ENCODE data around the gene ULK1.

Gene ULK1

GRCh38 chr12:131912518-131913274, 18.3 kb downstream of the ULK1 start:
- peaks cover 4% of the 10 kb centered on the region; the same call in 1 of the 2 replicates for H3K4me1 ChIP-seq (ENCODE audit: insufficient read depth, low read length)
- no peaks in the 10 kb centered on the region for H3K9me3 ChIP-seq (ENCODE audit: control insufficient read depth, insufficient read depth, low read length)
- H3K9ac ChIP-seq (ENCODE audit: low read depth, low read length) = no peak overlapping the region
- peaks cover 5% of the 10 kb centered on the region; the same call in 1 of the 2 replicates for H3K36me3 ChIP-seq (ENCODE audit: insufficient read depth, low read length)

- Histone ChIP-seq H3K4me1 (ENCODE audit: insufficient read depth, low read length) (peaks cover 4% of the 10 kb centered on the region; the same call in 1 of the 2 replicates), H3K9me3 (ENCODE audit: control insufficient read depth, insufficient read depth, low read length) (no peaks in the 10 kb centered on the region), H3K36me3 (ENCODE audit: insufficient read depth, low read length) (peaks cover 5% of the 10 kb centered on the region; the same call in 1 of the 2 replicates), H3K9ac (ENCODE audit: low read depth, low read length) (no peak overlapping the region)
Measured at GRCh38 chr12:131913666-131914065, 19.2 kb downstream of the ULK1 start.

- H3K4me1 ChIP-seq (ENCODE audit: insufficient read depth, low read length) = peaks cover 4% of the 10 kb centered on the region; the same call in 1 of the 2 replicates
- H3K9me3 ChIP-seq (ENCODE audit: control insufficient read depth, insufficient read depth, low read length) = no peaks in the 10 kb centered on the region
- H3K9ac ChIP-seq (ENCODE audit: low read depth, low read length) = no peak overlapping the region
- H3K36me3 ChIP-seq (ENCODE audit: insufficient read depth, low read length) = peaks cover 5% of the 10 kb centered on the region; the same call in 1 of the 2 replicates
Measured at GRCh38 chr12:131914179-131914702, 19.8 kb downstream of the ULK1 start.

DNA sequence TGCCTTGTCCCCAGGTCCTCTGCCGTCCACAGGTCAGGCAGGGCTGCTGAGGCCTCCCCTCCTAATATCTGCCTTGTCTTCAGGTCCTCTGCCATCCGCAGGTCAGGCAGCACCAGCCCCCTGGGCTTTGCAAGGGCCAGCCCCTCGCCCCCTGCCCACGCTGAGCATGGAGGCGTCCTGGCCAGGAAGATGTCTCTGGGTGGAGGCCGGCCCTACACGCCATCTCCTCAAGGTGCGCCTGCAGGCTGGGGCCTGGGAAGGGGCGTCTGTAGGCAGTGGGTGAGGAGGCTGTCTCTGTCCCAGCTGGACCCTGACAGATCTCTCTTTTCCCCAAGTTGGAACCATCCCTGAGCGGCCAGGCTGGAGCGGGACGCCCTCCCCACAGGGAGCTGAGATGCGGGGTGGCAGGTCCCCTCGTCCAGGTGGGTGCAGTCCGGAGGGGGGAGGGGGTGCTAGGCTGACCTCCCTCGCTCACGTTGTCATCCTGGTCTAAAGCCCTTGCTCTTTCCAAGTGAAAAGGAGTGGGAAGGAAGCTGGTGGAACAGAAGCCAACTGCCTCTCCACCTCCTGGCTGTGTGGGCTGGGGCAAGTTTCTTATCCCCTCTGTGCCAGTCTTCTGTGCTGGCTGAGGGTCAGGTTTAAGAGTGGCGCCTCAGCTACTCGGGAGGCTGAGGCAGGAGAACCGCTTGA, 20.7 kb downstream of the ULK1 start:
- peaks cover 5% of the 10 kb centered on the region; the same call in 1 of the 2 replicates for H3K36me3 ChIP-seq (ENCODE audit: insufficient read depth, low read length)
- H3K9me3 ChIP-seq (ENCODE audit: control insufficient read depth, insufficient read depth, low read length) = no peaks in the 10 kb centered on the region
- H3K9ac ChIP-seq (ENCODE audit: low read depth, low read length) = no peak overlapping the region
- peaks cover 4% of the 10 kb centered on the region; the same call in 1 of the 2 replicates for H3K4me1 ChIP-seq (ENCODE audit: insufficient read depth, low read length)

DNA sequence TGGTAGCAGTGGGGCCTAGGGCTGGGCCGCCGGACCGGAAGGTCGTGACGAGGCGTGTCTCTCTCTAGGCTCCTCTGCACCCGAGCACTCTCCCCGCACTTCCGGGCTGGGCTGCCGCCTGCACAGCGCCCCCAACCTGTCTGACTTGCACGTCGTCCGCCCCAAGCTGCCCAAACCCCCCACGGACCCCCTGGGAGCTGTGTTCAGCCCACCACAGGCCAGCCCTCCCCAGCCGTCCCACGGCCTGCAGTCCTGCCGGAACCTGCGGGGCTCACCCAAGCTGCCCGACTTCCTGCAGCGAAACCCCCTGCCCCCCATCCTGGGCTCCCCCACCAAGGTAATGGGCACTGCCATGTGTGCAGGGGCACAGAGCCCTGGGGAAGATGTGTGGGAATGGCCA, 21.4 kb downstream of the ULK1 start:
- peaks cover 4% of the 10 kb centered on the region; the same call in 1 of the 2 replicates for H3K4me1 ChIP-seq (ENCODE audit: insufficient read depth, low read length)
- no peaks in the 10 kb centered on the region for H3K9me3 ChIP-seq (ENCODE audit: control insufficient read depth, insufficient read depth, low read length)
- H3K9ac ChIP-seq (ENCODE audit: low read depth, low read length) = no peak overlapping the region
- 0 out of 2 replicates have a peak, but pooled peaks cover 5% of the 10 kb centered on the region for H3K36me3 ChIP-seq (ENCODE audit: insufficient read depth, low read length)

DNA sequence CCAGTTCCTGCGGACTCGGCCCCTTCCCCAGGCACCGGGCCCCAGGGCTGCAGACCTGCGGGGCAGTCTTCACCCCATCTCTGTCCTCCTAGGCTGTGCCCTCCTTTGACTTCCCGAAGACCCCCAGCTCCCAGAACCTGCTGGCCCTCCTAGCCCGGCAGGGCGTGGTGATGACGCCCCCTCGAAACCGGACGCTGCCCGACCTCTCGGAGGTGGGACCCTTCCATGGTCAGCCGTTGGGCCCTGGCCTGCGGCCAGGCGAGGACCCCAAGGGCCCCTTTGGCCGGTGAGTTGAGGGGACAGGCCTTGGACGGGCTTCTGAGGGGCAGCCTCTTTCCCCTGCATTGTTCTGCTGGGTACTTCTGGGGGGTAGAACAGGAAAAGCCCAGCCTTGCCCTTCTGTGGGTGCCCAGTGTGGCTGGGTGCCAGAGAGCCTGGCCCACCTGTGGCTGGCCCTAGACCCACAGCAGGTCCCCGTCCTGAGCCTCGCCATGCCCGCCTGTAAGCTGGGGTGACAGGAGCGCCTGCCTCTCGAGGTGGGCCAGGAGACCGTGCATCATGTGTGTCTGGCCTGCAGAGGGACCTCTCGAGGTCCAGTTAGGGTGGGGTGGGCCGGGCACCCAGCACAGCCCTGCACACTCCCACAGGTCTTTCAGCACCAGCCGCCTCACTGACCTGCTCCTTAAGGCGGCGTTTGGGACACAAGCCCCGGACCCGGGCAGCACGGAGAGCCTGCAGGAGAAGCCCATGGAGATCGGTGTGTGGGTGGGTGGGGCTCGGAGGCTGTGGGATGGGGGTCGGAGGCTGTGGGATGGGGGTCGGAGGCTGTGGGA, 22.1 kb downstream of the ULK1 start:
- peaks cover 4% of the 10 kb centered on the region; the same call in 1 of the 2 replicates for H3K4me1 ChIP-seq (ENCODE audit: insufficient read depth, low read length)
- no peak overlapping the region for H3K9ac ChIP-seq (ENCODE audit: low read depth, low read length)
- H3K9me3 ChIP-seq (ENCODE audit: control insufficient read depth, insufficient read depth, low read length) = no peaks in the 10 kb centered on the region
- peaks cover 5% of the 10 kb centered on the region; the same call in 1 of the 2 replicates for H3K36me3 ChIP-seq (ENCODE audit: insufficient read depth, low read length)

GRCh38 chr12:131917139-131917710, 22.8 kb downstream of the ULK1 start:
- Histone ChIP-seq H3K9me3 (ENCODE audit: control insufficient read depth, insufficient read depth, low read length) (no peaks in the 10 kb centered on the region), H3K4me1 (ENCODE audit: insufficient read depth, low read length) (peaks cover 3% of the 10 kb centered on the region; the same call in 1 of the 2 replicates), H3K9ac (ENCODE audit: low read depth, low read length) (no peak overlapping the region), H3K36me3 (ENCODE audit: insufficient read depth, low read length) (peaks cover 5% of the 10 kb centered on the region; the same call in 1 of the 2 replicates)

DNA sequence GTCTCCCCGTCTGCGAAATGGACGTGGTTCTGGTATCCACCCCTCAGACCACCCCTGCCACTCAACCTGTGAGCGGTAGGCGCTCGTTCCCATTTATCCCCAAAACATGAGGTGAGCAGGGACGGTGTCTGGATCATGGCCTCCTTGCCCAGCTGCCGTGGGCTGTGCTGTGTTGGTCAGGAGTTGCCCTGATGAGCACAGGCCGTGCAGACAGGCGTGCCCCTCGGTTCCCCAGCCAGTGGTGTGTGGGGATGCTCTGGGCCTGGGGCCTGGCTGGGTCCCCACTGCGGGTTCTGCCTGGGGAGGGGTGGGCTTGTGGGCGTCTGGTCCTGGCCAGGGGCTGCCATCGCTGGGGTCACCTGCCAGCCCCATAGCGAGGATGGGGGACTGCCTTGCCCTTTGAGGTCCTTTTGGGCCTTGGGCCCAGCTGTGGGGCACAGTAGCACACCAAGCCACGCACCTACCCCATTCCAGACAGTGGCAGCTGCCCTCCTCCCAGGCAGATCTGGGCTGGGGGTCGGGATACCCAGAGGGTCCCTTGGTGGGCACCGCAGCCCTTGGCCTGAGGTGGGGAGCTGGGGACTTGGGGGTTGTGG, 23.4 kb downstream of the ULK1 start:
- peaks cover 5% of the 10 kb centered on the region; the same call in 1 of the 2 replicates for H3K36me3 ChIP-seq (ENCODE audit: insufficient read depth, low read length)
- H3K9ac ChIP-seq (ENCODE audit: low read depth, low read length) = no peak overlapping the region
- H3K4me1 ChIP-seq (ENCODE audit: insufficient read depth, low read length) = no peaks in the 10 kb centered on the region; the same call in 1 of the 2 replicates
- no peaks in the 10 kb centered on the region for H3K9me3 ChIP-seq (ENCODE audit: control insufficient read depth, insufficient read depth, low read length)

DNA sequence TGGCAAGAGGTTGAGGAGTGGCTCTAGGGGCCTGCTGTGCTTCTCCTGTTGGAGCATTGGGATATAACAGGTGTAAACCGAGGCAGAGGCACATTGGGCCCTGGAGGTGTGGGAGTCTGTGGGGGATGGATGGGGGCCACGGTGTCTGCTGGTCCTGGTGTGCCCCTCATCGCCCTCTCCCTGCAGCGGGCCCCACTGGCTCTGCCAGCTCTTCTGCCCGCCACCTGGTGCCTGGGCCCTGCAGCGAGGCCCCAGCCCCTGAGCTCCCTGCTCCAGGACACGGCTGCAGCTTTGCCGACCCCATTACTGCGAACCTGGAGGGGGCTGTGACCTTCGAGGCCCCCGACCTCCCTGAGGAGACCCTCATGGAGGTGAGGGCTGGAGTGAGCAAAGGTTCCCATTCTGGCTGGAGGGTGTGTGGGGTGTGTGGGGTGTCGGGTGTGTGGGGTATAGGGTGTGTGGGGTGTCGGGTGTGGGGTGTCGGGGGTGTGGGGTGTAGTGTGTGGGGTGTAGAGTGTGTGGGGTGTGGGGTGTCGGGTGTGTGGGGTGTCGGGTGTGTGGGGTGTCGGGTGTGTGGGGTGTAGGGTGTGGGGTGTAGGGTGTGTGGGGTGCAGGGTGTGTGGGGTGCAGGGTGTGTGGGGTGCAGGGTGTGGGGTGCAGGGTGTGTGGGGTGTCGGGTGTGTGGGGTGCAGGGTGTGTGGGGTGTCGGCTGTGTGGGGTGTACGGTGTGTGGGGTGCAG, 24.1 kb downstream of the ULK1 start:
- H3K36me3 ChIP-seq (ENCODE audit: insufficient read depth, low read length) = peaks cover 5% of the 10 kb centered on the region; the same call in 1 of the 2 replicates

GRCh38 chr12:131919051-131919347, 24.6 kb downstream of the ULK1 start:
- Histone ChIP-seq H3K4me1 (ENCODE audit: insufficient read depth, low read length) (no peaks in the 10 kb centered on the region), H3K9ac (ENCODE audit: low read depth, low read length) (no peak overlapping the region), H3K36me3 (ENCODE audit: insufficient read depth, low read length) (peaks cover 2% of the 10 kb centered on the region; the same call in 1 of the 2 replicates)

More for the DNA sequence above, 24.1 kb downstream of the ULK1 start:
- no peaks in the 10 kb centered on the region for H3K9me3 ChIP-seq (ENCODE audit: control insufficient read depth, insufficient read depth, low read length)
- no peaks in the 10 kb centered on the region for H3K4me1 ChIP-seq (ENCODE audit: insufficient read depth, low read length)
- H3K9ac ChIP-seq (ENCODE audit: low read depth, low read length) = no peak overlapping the region

GRCh38 chr12:131919366-131920156, 25.1 kb downstream of the ULK1 start:
- Histone ChIP-seq H3K36me3 (ENCODE audit: insufficient read depth, low read length) (no peaks in the 10 kb centered on the region; the same call in 1 of the 2 replicates), H3K9ac (ENCODE audit: low read depth, low read length) (no peak overlapping the region), H3K9me3 (ENCODE audit: control insufficient read depth, insufficient read depth, low read length) (no peaks in the 10 kb centered on the region), H3K4me1 (ENCODE audit: insufficient read depth, low read length) (no peaks in the 10 kb centered on the region)

More at GRCh38 chr12:131919051-131919347, 24.6 kb downstream of the ULK1 start:
- H3K9me3 ChIP-seq (ENCODE audit: control insufficient read depth, insufficient read depth, low read length) = no peaks in the 10 kb centered on the region

GRCh38 chr12:131920157-131920508, 25.7 kb downstream of the ULK1 start:
- no peak overlapping the region for H3K9ac ChIP-seq (ENCODE audit: low read depth, low read length)
- no peaks in the 10 kb centered on the region for H3K9me3 ChIP-seq (ENCODE audit: control insufficient read depth, insufficient read depth, low read length)
- no peaks in the 10 kb centered on the region; the same call in 1 of the 2 replicates for H3K36me3 ChIP-seq (ENCODE audit: insufficient read depth, low read length)
- H3K4me1 ChIP-seq (ENCODE audit: insufficient read depth, low read length) = no peaks in the 10 kb centered on the region
